GM12865 (cell line): ENCODE measurements around the gene PARP6.

Experiments used
- DNase-seq: peaks from one replicate; pipeline ENCODE4 v3.0.0; 2010; ENCODE audit warnings: low read depth
- H3K4me3 ChIP-seq: 2 replicates; pipeline ENCODE4 v1.5.1; 2011; ENCODE audit warnings: mild to moderate bottlenecking, low read depth, low read length, control low read depth
- TF ChIP-seq, protein P1 (sequence below): IDR thresholded peaks from 2 replicates; pipeline ENCODE4 v1.5.1; 2011; ENCODE audit warnings: low read length, control low read depth, low read depth, inconsistent platforms; ENCODE audit not compliant: insufficient read depth; ENCODE audit errors: missing control alignments

The PARP6 gene

DNA sequence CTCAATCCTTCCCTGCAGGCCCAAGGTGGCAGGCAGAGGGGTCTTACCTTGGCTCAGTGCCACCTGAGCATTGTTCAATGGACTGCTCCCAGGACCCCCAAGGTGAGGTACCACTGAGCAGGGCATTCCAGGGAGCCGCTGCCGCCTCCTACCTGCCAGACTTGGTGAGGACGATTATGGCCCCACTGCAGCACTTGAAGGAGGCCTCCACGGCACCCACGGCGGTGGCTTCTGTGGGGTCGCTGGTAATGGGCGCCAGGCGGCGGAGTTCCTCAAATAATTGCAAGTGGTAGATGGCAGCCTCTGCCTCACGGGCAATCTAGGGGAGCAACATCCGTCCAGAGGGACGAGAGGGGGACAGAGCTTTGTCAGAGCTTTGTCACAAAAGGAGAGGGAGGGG lies 70.1 kb downstream of the PARP6 start:
- H3K4me3 ChIP-seq, result no peak overlapping the region
- TF ChIP-seq, protein P1, sequence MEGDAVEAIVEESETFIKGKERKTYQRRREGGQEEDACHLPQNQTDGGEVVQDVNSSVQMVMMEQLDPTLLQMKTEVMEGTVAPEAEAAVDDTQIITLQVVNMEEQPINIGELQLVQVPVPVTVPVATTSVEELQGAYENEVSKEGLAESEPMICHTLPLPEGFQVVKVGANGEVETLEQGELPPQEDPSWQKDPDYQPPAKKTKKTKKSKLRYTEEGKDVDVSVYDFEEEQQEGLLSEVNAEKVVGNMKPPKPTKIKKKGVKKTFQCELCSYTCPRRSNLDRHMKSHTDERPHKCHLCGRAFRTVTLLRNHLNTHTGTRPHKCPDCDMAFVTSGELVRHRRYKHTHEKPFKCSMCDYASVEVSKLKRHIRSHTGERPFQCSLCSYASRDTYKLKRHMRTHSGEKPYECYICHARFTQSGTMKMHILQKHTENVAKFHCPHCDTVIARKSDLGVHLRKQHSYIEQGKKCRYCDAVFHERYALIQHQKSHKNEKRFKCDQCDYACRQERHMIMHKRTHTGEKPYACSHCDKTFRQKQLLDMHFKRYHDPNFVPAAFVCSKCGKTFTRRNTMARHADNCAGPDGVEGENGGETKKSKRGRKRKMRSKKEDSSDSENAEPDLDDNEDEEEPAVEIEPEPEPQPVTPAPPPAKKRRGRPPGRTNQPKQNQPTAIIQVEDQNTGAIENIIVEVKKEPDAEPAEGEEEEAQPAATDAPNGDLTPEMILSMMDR, result no peak
- DNase-seq, result no peak

DNA sequence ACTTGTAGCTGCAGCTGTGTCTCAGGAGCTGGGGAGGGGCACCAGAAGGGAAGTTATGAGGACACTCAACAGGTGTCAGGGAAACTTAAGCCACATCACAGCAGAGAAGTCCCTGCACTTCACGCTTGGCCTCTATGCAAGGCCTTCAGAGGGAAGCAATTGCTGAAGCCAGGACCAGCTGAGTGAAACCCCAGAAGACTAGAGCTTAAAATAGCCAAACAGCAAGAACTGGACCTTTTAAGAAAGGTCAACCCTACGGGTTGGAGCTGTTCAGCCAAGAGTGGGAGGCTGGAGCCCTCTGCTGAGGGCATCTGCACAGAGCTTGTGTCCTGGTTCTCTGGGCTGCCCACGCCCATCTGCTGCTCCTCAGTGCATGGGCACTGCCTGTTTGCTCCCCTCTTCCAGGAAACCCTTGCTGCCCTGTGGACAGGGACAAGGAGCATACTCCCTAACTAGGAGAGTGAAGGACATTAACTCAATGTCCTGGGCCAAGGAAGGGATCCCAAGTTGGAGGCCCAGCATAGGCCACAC lies 70.9 kb downstream of the PARP6 start:
- no peak for DNase-seq
- TF ChIP-seq, protein P1, result no peak
- no peak overlapping the region for H3K4me3 ChIP-seq

DNA sequence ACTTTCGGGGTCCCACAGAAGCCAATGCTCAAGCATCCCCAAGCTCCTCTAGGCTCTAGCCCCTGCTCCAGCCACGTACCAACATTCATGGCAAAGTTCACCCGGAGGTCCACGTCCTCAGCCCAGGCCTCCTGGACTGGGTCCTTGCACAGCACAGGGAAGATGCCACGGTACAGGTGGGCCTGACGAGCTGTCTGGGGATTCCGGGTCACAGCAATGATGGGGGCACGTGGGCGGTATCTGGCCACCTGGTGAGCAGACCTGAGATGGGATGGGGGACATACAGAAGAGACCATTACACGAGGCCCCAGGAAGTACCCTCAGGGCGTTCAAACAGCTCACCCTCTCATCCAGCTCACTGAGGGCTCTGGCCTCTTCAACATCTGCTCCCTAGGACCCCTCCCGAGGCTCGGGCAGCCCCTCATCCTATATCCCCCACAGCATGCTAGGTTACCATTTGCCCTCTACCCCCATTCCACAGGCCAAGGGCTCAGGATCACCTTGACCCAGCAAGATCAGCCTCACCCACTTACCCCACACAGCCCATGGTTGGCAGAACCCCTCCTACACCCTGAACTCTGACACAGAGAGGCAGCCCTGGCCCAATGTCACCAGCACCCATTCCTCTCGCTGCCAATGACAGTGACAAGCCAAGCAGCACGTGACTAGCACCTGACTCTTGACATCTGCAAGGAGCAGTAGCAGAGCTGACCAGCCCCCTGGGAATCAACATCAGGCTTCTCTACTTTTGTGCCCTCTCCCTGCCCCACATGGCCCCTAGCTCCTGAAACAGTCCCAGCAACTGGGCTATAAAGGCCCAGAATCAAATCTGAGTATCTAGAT lies 71.7 kb downstream of the PARP6 start:
- TF ChIP-seq, protein P1, result no peak
- no peak for DNase-seq
- no peak overlapping the region for H3K4me3 ChIP-seq

DNA sequence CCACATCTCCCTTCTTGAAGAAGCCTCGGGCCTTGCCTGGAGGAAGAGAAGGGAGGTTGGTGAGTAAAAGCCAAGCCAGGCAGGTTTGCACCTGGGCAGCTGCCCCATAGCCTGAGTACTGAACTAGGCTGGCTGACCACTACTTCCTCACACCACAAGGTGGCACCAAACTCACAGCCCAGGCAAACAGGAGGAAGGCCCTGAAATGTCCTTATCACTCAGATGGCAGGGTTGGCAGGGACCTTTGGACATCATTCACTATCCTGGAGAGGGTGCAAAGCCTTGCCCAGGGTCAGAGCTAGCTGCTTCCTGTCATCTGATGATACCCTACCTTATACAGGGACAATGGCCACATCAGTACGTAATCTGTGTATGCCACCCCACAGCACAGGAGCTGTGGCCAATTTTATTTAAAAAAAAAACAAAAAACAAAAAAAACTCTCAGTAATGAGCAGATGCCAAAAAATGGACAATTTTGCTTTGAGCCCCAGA lies 72.6 kb downstream of the PARP6 start:
- H3K4me3 ChIP-seq, result no peak overlapping the region
- TF ChIP-seq, protein P1, result peak; percentile 92
- DNase-seq, result peak; percentile 83

DNA sequence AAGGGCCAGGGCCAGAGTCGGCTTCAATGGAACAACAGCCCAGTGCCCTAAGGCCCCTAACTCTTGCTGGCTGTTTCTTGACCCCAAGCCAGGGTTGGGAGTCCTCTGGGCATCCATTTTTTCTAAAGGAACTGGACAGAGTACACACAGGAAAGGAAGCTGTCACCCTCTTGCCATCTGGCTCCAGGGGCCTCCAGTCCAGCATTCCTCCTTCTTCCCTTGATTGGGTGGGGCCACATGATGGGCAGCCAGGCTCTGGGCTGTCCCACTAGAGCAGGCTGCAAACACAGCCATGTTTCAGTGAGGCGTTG lies 73.2 kb downstream of the PARP6 start:
- DNase-seq, result no peak
- H3K4me3 ChIP-seq, result no peak overlapping the region
- TF ChIP-seq, protein P1, result no peak

DNA sequence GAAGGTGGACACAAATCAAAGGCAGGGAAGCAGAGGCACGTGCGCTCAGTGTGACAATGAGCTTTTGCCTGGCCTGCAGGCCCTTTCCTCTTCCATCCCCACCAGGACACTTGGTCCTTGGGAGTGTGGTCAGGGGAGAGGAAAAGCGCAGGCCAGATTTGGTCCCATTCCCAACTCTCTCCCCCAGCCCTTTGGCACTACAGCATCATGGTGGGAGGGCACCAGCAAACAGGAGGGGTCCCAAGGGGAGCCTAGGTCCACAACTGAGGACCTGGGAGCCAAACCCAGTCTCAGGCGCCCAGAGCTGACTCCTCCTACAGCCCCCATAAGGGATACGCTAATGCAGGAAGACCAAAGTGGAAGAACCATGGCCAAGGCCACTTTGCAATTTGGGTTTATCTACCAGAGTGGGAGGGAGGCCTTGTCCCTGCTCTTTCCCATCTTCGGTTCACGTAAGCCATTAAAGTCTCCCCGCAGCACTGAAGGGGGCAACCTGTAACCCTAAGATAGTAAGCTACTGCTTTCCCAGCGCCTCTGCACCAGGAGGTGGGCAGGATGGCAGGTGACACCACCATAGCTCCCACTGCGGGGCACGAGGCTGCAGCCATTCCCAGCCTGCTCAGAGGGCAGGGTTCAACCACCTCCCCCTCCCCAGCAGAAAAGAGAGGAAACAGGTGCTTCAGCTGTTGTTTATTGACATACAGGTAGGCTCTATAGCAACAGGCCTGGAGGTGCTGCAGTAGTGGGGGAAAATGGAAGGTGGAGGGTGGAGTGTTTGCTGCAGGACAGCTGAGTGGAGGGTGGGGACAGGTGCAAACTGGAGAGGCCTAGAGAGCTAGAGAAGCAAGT lies 73.8 kb downstream of the PARP6 start:
- TF ChIP-seq, protein P1, result no peak
- H3K4me3 ChIP-seq, result no peak overlapping the region
- no peak for DNase-seq
